DLD1 (cell line): ENCODE results near the gene PTPN20.
"Not testable (repeated sequence)": the region's sequence is repeated elsewhere in the genome, so short reads cannot be mapped to it uniquely, and the experiment has no call there.

Experiments used
- in situ Hi-C: cut with HindIII; loops from 2 replicates; pipeline ENCODE4 v1.10.0; 2017; ENCODE audit warnings: low sequenced_read_pairs

The PTPN20 gene, protein sequence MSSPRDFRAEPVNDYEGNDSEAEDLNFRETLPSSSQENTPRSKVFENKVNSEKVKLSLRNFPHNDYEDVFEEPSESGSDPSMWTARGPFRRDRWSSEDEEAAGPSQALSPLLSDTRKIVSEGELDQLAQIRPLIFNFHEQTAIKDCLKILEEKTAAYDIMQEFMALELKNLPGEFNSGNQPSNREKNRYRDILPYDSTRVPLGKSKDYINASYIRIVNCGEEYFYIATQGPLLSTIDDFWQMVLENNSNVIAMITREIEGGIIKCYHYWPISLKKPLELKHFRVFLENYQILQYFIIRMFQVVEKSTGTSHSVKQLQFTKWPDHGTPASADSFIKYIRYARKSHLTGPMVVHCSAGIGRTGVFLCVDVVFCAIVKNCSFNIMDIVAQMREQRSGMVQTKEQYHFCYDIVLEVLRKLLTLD

DNA sequence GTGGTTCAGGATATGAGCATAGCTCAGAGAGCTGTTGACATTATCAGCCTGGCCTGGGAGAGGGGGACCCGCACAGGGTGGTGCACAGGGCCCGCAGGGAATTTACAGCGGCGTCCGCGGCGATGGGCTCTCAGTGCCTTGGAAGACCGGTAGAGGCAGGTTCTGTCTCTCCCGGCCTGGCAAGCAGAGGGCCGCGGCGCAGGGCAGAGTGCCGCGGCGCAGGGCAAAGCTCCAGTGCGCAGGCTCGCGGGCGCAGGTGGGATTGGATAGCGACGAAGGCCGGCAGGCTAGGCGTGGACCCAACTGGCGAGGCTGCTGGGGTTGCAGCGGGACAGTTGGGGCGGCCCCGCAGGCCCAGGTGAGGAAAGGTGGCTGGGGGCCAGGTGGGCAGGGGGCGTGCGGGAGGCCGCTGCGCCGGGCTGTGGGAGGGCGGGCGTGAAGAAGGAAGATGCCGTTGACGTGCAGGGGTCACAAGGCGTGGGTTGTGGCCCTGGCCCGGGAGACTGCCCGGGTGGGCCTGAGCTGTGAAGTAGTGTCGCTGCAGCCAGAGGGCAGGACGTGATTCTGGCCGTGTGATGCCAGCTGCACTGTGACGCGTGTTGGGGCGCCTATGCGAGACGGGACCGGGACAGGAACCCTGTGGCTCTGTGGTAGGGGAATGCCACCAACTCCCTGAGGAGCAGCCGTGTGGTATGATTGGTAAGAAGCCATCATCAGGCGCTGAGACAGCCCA lies at the start of gene PTPN20:
Gene PTPN20 (plus strand): TSS at position 285 of the 733 bp plus-strand sequence. CDS start 21,072 bp downstream, outside the sequence.
- in situ Hi-C loops = not testable (repeated sequence)

DNA sequence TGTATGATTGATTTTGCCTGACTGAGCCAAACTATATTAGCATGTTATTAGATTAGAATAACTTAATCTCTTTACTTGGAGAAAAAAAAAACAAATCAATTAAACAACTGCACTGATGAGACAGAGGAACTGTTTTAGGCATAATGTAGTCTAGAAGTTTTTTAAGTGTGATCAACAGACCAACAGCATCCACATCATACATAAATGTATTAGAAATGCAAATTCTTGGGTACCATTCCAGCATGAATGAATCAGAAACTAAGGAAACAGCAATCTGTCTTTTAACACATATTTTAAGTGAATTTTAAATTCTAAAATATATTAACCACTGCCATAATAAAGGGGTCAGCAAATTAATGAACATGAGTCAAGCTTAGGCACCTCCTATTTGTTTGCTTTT lies 41.5 kb upstream of the PTPN20 start:
- in situ Hi-C loops = not testable (repeated sequence)

DNA sequence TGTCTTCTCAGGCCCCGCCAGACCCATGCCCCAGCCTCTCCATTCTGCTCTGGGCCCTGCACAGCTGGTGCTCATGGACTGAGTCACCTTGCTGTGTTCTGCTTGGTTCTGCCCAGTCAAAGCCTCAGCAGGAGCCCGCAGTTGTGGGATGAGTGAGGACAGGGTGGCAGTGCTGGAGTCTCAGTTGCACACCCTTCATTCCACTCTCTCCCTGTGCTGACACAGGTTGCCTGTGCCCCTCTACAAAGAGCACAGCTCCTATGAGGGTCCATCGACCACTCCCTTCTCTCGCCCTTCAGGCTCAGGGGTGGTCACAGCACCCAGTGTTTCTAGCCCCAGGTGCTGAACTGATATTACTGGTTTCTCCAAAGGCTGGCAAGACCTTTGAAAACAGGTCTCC lies 39.6 kb upstream of the PTPN20 start:
- in situ Hi-C loops = not testable (repeated sequence)

DNA sequence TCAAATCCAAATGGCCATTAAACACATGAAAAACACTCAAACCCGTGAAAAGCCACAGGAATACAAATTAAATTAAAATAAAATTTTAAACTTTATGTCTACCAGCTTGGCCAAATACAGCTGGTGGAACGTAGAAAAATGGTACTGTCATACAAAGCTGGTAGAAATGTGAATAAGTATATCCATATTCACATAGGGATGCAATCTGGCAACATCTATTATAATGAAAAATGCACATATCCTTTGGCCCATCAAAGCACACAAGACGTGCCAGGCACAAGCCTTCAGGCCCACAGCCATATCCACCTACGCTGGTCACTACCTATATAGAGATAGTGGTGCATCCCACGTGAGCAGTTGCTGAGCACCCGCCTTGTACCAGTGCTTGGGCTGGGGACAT lies 35.9 kb upstream of the PTPN20 start:
- in situ Hi-C loops = not testable (repeated sequence)

DNA sequence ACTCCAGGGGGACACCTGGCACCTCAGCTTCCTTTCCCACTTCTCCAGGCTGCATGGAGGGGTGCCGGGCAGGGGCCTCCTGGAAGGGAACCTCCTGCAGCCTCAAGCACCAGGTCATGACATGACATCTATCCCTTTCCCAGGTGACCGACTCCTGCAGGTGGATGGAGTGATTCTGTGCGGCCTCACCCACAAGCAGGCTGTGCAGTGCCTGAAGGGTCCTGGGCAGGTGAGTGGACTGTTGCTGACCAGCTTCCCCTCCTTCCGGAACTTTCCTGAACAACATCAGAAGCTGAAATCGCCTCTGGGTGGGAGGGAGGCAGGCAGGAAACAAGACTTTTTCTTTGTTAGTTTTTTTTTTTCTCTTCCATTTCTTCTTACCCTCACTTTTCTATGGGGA lies 34.5 kb upstream of the PTPN20 start:
- in situ Hi-C loops = not testable (repeated sequence)

GRCh38 chr10:46878761-46879160 lies 32.5 kb upstream of the PTPN20 start:
- in situ Hi-C loops = not testable (repeated sequence)

DNA sequence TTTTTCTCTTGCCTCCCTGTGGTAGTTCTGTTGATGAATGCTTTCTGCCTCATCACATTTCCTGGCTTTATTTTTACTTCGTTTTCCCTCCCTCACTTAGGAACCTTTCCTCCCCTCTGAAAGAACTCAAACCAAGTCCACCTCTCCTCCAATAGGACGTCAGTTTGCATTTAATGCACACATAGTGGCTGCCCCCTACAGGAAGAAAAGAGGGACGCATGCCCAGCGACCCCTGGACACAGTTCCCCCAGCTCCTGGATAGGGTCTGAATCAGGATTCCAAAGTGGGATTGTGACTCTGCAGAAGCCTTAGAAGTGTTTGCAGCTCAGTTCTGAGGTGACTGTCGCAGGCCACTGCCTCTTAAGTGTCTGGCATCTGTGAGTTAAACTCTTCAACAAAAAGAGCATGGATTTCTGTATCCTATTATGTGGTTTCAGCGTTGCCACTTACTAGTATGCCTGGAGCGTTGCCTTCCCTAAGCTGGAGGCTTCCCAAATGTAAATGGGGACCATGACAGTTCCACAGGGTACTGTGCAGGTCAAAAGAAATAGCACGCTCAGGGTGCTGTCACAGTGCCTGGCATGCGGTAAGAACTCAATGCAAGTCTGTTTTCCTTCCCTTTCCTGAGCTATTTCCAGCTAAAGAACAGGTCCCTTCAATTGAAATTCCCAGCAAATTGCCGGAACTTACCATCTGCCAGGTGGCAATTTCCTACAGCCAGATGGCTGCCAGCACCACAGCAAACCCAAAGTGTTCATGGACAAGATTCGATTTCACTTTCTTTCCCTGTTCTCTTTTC lies 20.2 kb upstream of the PTPN20 start:
- in situ Hi-C loops = not testable (repeated sequence)

DNA sequence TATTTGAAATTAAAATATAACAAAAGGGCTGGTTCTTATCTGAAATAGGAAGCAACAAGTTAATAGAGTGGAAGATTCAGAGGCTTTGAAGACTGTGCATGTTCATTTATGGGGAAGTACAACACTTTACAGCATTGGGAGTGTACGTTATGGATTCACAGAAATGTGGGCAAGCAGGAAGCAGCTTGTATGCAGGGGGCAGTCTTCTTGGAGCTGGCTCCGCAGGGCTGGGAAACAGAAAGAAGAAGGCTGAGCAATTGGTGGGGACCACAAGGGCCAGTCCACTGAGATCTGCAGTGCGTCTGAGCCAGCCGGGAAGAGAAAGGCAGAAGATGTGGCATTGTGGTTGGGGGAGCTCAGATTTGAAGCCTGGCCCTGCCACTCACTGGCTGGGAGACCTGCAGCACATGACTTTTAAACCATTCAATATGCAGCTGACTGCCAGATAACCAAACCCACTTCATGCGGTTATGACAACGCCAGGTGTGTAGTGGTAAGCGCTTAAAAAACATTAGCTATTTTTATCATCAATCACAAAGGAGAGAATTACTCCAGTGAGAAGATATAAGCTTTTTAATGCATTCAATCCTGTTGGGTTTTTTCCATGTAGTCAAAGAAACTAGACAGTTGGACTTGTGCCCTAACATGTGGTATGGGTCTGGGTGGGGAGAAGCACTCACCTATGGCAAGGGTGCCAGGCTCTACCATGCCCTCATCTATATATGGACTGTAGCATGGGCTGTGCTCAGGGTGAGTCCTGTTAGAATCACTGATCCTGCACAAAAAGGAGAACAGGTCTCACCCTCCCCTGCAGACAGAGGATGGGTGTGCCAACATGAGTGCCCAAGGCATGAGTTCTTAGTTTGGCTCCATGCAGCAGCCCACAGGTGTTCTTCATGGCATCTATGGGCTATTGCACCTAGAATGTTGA lies 14.2 kb upstream of the PTPN20 start:
- in situ Hi-C loops = not testable (repeated sequence)

- in situ Hi-C loops = not testable (repeated sequence)
Observed at GRCh38 chr10:46901247-46901646, 10.0 kb upstream of the PTPN20 start.

GRCh38 chr10:46903874-46904273 lies 7.4 kb upstream of the PTPN20 start:
- in situ Hi-C loops = not testable (repeated sequence)

GRCh38 chr10:46906359-46906758 lies 4.9 kb upstream of the PTPN20 start:
- in situ Hi-C loops = not testable (repeated sequence)

GRCh38 chr10:46907185-46908117 lies 3.8 kb upstream of the PTPN20 start:
- in situ Hi-C loops = not testable (repeated sequence)

DNA sequence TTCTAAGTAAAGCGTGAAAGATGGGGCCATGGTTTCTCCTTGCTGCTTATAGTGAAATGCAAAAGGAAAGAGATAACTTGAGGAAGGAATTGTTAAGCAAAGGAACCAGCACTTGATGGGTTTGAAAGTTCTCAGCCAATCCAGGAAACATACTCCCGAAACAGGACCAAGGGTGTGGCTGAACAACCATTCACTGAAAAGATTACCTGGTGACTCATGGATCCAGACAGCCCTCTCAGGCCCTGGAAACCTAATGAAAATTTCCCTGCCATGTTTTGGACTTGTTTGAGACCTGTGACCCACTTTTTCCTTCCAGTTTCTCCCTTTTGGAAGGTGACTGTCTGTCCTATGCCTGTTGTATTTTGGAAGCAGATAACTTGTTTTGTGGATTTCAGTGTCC lies 11.3 kb downstream of the PTPN20 start:
- in situ Hi-C loops = not testable (repeated sequence)

GRCh38 chr10:46925156-46925555 lies 13.9 kb downstream of the PTPN20 start:
- in situ Hi-C loops = not testable (repeated sequence)

DNA sequence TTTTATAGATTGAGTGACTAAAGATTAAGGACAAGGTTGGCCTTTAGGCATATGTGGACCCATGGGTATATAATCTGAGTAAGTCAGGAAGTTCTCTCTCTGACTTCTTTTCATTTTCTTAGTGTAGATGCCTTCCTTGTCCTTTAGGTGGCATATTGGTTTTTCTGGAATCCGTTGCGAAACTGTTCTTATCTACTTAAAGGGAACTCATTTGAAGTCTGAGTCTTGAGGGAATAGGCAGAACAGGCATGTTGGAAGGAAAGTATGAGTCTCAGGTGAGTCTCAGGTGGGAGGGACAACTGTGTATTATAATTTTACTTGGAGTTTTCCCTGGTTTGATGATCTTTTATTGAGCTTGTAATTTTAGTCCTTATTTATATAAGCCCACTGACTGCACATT lies 14.6 kb downstream of the PTPN20 start:
- in situ Hi-C loops = not testable (repeated sequence)

DNA sequence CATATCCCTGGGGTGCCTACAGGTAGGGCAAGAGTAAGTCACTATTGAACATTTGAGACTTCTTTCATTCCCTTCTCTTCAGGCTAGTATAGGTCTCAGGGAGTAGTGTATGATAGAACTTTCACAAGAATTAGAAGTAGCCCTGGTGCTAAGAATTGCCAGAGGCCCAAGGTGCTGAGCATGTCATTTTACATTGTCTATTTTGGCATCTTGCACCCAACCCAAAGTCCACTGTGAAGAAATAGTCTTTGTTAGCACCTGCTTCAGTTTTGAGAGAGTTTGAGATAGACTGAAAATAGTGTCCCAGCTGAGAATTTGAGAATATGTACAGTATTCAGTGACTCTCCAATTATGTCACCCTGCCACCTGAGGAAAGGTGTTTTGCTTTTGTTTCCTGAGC lies 17.6 kb downstream of the PTPN20 start:
- in situ Hi-C loops = not testable (repeated sequence)

DNA sequence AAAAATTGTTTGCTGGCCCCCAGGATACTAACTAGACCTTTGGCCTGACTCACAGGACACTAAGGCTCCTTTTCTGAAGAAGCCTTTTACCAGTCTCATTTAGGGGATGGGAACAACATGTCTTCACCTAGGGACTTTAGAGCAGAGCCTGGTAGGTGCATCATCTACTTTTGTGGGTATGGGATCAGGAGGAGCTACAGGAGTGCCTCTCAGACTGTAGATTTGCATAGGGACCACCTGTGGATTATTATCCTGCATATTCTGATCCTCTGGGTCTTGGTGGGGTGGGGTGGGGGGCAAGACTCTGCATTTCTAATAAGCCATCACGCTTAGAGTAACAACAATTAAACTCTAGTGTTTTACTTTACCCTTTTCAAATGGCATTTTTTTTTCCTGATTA lies 21.2 kb downstream of the PTPN20 start:
- in situ Hi-C loops = not testable (repeated sequence)

DNA sequence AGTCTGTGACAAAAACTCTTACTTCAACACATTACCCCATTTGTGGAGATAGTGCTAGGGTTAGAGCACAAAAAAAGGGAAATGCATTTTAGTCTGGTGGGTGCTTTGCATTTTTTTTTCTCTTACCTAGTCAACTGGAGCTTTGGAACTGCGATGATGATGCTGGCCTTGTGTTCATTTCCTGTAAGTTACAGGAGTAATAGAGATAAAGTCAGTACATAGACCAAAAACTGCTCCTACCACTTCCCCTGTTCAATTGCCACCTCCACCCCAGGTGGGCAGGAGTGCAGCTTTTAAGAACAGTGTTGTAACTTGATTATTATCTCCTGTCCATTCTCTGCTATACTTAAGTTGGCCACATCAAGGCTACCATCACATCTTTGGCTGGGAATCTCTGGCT lies 29.9 kb downstream of the PTPN20 start:
- in situ Hi-C loops = not testable (repeated sequence)
